NT2/D1 (cell line): Measurements from ENCODE around the gene ATPAF1.

Experiments
- SUZ12 ChIP-seq: IDR thresholded peaks from 2 replicates; pipeline ENCODE4 v1.6.1; 2011; ENCODE audit not compliant: insufficient read length, insufficient read depth; ENCODE audit errors: extremely low read depth
- YY1 ChIP-seq: IDR thresholded peaks from 2 replicates; pipeline ENCODE4 v1.6.1; 2011; ENCODE audit not compliant: insufficient read length, insufficient read depth
- ZNF274 ChIP-seq: IDR thresholded peaks from 2 replicates; pipeline ENCODE4 v1.6.1; 2011; ENCODE audit warnings: mild to moderate bottlenecking, low read depth, low read length

DNA sequence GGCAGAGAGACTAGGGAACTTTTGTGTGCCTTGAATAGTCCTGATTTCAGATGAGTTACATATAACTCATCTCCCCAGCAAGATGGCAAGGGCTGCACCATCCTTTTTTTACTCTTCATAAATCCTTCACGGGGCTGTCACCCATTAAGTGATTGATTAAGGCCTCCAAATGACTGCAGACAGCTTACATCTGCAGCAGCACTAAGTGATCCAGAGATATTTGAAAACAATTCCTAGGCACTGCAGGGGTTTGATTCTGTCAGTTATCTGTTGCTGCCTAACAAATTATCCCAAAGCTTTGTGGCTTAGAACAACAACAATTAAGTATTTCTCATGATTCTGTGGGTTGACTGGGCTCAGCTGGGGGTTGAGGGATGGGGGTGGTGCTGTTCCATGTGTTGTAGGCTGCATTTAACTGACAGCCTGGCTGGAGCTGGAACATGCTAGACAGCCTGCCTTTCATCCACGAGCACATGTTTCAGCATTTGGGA is 22.8 kb upstream of the ATPAF1 start:
- TF ChIP-seq YY1, result no peak
- no peak for TF ChIP-seq SUZ12
- no peak for TF ChIP-seq ZNF274
